ENCODE measurements around the gene VWA8.

Gene VWA8

GRCh38 chr13:41995336-41995735 lies 34.4 kb upstream of the VWA8 start:
- H3K4me2 ChIP-seq (ENCODE audit: low read length): no peak overlapping the region
- peaks cover 4% of the 10 kb centered on the region; the same call in 1 of the 2 replicates for H3K4me1 ChIP-seq (ENCODE audit: low read length)
- peaks cover 22% of the 10 kb centered on the region for H3K27me3 ChIP-seq (ENCODE audit: low read depth, low read length)
- no peak overlapping the region for H3K9ac ChIP-seq (ENCODE audit: low read length)
- no peaks in the 10 kb centered on the region for H3K9me3 ChIP-seq (ENCODE audit: insufficient read depth, low read length)
- no peak overlapping the region for H2AFZ ChIP-seq (ENCODE audit: low read depth, low read length)
- H3K4me3 ChIP-seq (ENCODE audit: low read length): no peak overlapping the region
- no peak for TF ChIP-seq CTCF (IDR thresholded peaks at IDR 0.05; ENCODE audit: low read depth, low read length)
- no peaks in the 10 kb centered on the region for H3K36me3 ChIP-seq (replicated peaks; ENCODE audit: low read depth, low read length)
- no peaks in the 10 kb centered on the region for H4K20me1 ChIP-seq (ENCODE audit: insufficient read depth, low read length)
- no peaks in the 10 kb centered on the region for H3K79me2 ChIP-seq (ENCODE audit: low read length)
- no peak overlapping the region for H3K27ac ChIP-seq (ENCODE audit: low read length)

GRCh38 chr13:41994696-41995095 lies 33.8 kb upstream of the VWA8 start:
- H3K27me3 ChIP-seq (ENCODE audit: low read depth, low read length): peaks cover 16% of the 10 kb centered on the region
- H3K4me1 ChIP-seq (ENCODE audit: low read length): peaks cover 4% of the 10 kb centered on the region; the same call in 1 of the 2 replicates
- TF ChIP-seq EZH2phosphoT487 (IDR thresholded peaks at IDR 0.05; ENCODE audit: low read depth) (no peak), CTCF (IDR thresholded peaks at IDR 0.05; ENCODE audit: low read depth, low read length) (no peak)
- no peaks in the 10 kb centered on the region for H3K79me2 ChIP-seq (ENCODE audit: low read length)
- no peak overlapping the region for H3K4me3 ChIP-seq (ENCODE audit: low read length)
- no peak overlapping the region for H3K27ac ChIP-seq (ENCODE audit: low read length)
- no peaks in the 10 kb centered on the region for H3K9me3 ChIP-seq (ENCODE audit: insufficient read depth, low read length)
- H3K9ac ChIP-seq (ENCODE audit: low read length): no peak overlapping the region
- H3K36me3 ChIP-seq (replicated peaks; ENCODE audit: low read depth, low read length): no peaks in the 10 kb centered on the region
- H4K20me1 ChIP-seq (ENCODE audit: insufficient read depth, low read length): no peaks in the 10 kb centered on the region
- H3K4me2 ChIP-seq (ENCODE audit: low read length): no peak overlapping the region
- H2AFZ ChIP-seq (ENCODE audit: low read depth, low read length): no peak overlapping the region

GRCh38 chr13:41991936-41992335 lies 31.0 kb upstream of the VWA8 start:
- TF ChIP-seq EZH2phosphoT487 (IDR thresholded peaks at IDR 0.05; ENCODE audit: low read depth): no peak
- no peak for TF ChIP-seq CTCF (IDR thresholded peaks at IDR 0.05; ENCODE audit: low read depth, low read length)
- H2AFZ ChIP-seq (ENCODE audit: low read depth, low read length): no peak overlapping the region

GRCh38 chr13:41988244-41988643 lies 27.3 kb upstream of the VWA8 start:
- Histone ChIP-seq H4K20me1 (ENCODE audit: insufficient read depth, low read length) (no peaks in the 10 kb centered on the region), H3K4me3 (ENCODE audit: low read length) (no peak overlapping the region), H3K4me1 (ENCODE audit: low read length) (peaks cover 4% of the 10 kb centered on the region; the same call in 1 of the 2 replicates), H3K9ac (ENCODE audit: low read length) (no peak overlapping the region), H3K4me2 (ENCODE audit: low read length) (no peak overlapping the region), H3K79me2 (ENCODE audit: low read length) (no peaks in the 10 kb centered on the region), H3K27ac (ENCODE audit: low read length) (no peak overlapping the region), H3K27me3 (ENCODE audit: low read depth, low read length) (no peaks in the 10 kb centered on the region), H3K9me3 (ENCODE audit: insufficient read depth, low read length) (no peaks in the 10 kb centered on the region), H3K36me3 (replicated peaks; ENCODE audit: low read depth, low read length) (no peaks in the 10 kb centered on the region), H2AFZ (ENCODE audit: low read depth, low read length) (no peak overlapping the region)
- TF ChIP-seq EZH2phosphoT487 (IDR thresholded peaks at IDR 0.05; ENCODE audit: low read depth): no peak
- TF ChIP-seq CTCF (IDR thresholded peaks at IDR 0.05; ENCODE audit: low read depth, low read length): no peak

More at GRCh38 chr13:41991936-41992335, 31.0 kb upstream of the VWA8 start:
- no peak overlapping the region for H3K4me2 ChIP-seq (ENCODE audit: low read length)
- no peak overlapping the region for H3K27ac ChIP-seq (ENCODE audit: low read length)
- no peaks in the 10 kb centered on the region for H3K27me3 ChIP-seq (ENCODE audit: low read depth, low read length)
- H3K4me3 ChIP-seq (ENCODE audit: low read length): no peak overlapping the region
- no peak overlapping the region for H3K9ac ChIP-seq (ENCODE audit: low read length)
- no peaks in the 10 kb centered on the region for H3K79me2 ChIP-seq (ENCODE audit: low read length)
- no peaks in the 10 kb centered on the region for H3K36me3 ChIP-seq (replicated peaks; ENCODE audit: low read depth, low read length)
- no peaks in the 10 kb centered on the region for H3K9me3 ChIP-seq (ENCODE audit: insufficient read depth, low read length)
- H4K20me1 ChIP-seq (ENCODE audit: insufficient read depth, low read length): no peaks in the 10 kb centered on the region
- H3K4me1 ChIP-seq (ENCODE audit: low read length): peaks cover 4% of the 10 kb centered on the region; the same call in 1 of the 2 replicates

Data from OCI-LY3 (cell line).